Hepatic stellate cell (primary cell): Measurements from ENCODE around the gene MTFR2.

Source experiments
- DNase-seq: peaks from one replicate; pipeline ENCODE4 v3.0.0; 2011; ENCODE audit warnings: low spot score

MTFR2 gene

GRCh38 chr6:136249811-136250685 is at the start of gene MTFR2:
MTFR2 (minus strand) TSS chr6:136250311; CDS start chr6:136249099, 1,212 bp downstream.
- DNase-seq: peak; percentile 96

GRCh38 chr6:136294621-136295020 is 44.5 kb upstream of the MTFR2 start:
- DNase-seq: no peak

- DNase-seq: peak; percentile 55
Measured at GRCh38 chr6:136290410-136291010, 40.4 kb upstream of the MTFR2 start.

- peak; percentile 91 for DNase-seq
Measured at GRCh38 chr6:136289579-136290409, 39.7 kb upstream of the MTFR2 start, which contains the start of gene BCLAF1. BCLAF1 (minus strand) TSS chr6:136289846; CDS start chr6:136279866, 9,980 bp downstream.

GRCh38 chr6:136289327-136289578 is 39.1 kb upstream of the MTFR2 start:
- DNase-seq: peak; percentile 82

GRCh38 chr6:136288566-136289326 is 38.6 kb upstream of the MTFR2 start:
- DNase-seq: peak; percentile 88

GRCh38 chr6:136284909-136285308 is 34.8 kb upstream of the MTFR2 start:
- DNase-seq: peak; percentile 29

- DNase-seq: no peak
Measured at GRCh38 chr6:136282906-136283305, 32.8 kb upstream of the MTFR2 start.

- no peak for DNase-seq
Measured at GRCh38 chr6:136280032-136280609, 30.0 kb upstream of the MTFR2 start.

- DNase-seq: no peak
Measured at GRCh38 chr6:136274062-136274461, 24.0 kb upstream of the MTFR2 start.

- DNase-seq: no peak
Measured at GRCh38 chr6:136265101-136265500, 15.0 kb upstream of the MTFR2 start.

GRCh38 chr6:136262940-136263339 is 12.8 kb upstream of the MTFR2 start:
- no peak for DNase-seq

GRCh38 chr6:136254851-136255466 is 4.8 kb upstream of the MTFR2 start:
- no peak for DNase-seq

GRCh38 chr6:136253734-136254133 is 3.6 kb upstream of the MTFR2 start:
- no peak for DNase-seq

GRCh38 chr6:136252441-136252840 is 2.3 kb upstream of the MTFR2 start:
- no peak for DNase-seq

- no peak for DNase-seq
Measured at GRCh38 chr6:136251394-136251793, 1.3 kb upstream of the MTFR2 start.

GRCh38 chr6:136250686-136251008 is 536 bp upstream of the MTFR2 start:
- DNase-seq: no peak

GRCh38 chr6:136249336-136249735 is 775 bp downstream of the MTFR2 start:
- no peak for DNase-seq

GRCh38 chr6:136244061-136244616 is 6.0 kb downstream of the MTFR2 start:
- no peak for DNase-seq

- no peak for DNase-seq
Measured at GRCh38 chr6:136236466-136237293, 13.4 kb downstream of the MTFR2 start.
